Uterus (tissue), 2 donors: ENCODE data around the gene LOC128125822.

Experiments
- CTCF ChIP-seq, 4 experiments: fragments of 200-600 bp in 2 of 4; fragments of 450-650 bp in 2 of 4; sonication (generic) in 2 of 4; IDR thresholded peaks; one replicate each; pipeline ENCODE4 v1.5.1; 2016 to 2019; ENCODE audit warnings: antibody characterized with exemption in 4 of 4, mild to moderate bottlenecking in 2 of 4, moderate library complexity in 1 of 4
- POLR2A ChIP-seq, 2 donors: fragments of 450-650 bp; IDR thresholded peaks; one replicate each; pipeline ENCODE4 v1.6.1; 2016; ENCODE audit warnings: antibody characterized with exemption in 2 of 2, mild to moderate bottlenecking in 1 of 2, moderate library complexity in 1 of 2

GRCh38 chr6:63610944-63611343 is 38.7 kb downstream of the LOC128125822 start:
- TF ChIP-seq CTCF (IDR thresholded peaks at IDR 0.05) (no peak), POLR2A (IDR thresholded peaks at IDR 0.05) (no peak)
